GM08714 (cell line): Measurements from ENCODE around the gene FFAR4.

Experiments
- H3K4me3 ChIP-seq: fragments of 200-500 bp; sonication (Bioruptor generic); 2 replicates; pipeline ENCODE4 v1.5.1; 2014; ENCODE audit warnings: mild to moderate bottlenecking, low read length, inconsistent platforms
- ZNF274 ChIP-seq: IDR thresholded peaks from 2 replicates; pipeline ENCODE4 v1.6.1; 2012; ENCODE audit warnings: mild to moderate bottlenecking, low read depth, low read length

The FFAR4 gene

DNA sequence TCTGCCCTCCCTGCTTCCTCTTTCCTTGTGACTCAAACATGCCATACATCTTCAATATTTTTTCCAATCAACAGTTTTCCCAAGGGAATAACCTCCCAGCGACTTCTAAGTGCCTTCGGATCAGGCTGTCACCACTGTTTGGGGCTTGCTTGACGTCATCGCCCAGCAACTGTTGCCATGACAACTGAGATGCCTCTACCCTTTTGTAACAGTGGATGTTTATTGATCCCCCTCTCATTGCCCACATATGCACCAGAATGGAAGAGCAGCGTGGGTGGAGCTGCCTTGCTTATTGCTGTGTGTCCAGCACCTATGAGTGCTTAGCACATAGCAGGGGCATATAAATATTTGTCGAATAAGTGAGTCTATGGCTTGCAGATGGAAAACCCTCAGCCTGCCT lies 14.4 kb downstream of the FFAR4 start:
- no peak overlapping the region for H3K4me3 ChIP-seq
- TF ChIP-seq ZNF274 = no peak

DNA sequence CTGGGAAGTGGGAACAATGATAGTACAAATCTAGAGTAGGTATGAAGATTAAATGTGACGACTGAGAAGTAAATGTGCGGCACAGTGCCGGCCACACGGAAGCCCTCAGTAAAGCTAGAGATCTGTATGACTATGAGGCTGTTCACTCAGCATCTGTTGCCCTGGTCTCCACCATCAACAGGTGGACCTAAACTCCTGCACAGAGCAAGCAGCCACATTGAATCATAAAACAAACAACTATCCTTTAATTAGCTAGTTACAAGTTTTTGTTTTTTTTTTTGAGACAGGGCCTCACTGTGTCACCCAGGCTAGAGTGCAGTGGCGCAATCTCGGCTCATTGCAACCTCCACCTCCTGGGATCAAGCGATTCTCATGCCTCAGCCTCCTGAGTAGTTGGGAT lies 18.0 kb downstream of the FFAR4 start:
- TF ChIP-seq ZNF274 = no peak
- H3K4me3 ChIP-seq = no peak overlapping the region

DNA sequence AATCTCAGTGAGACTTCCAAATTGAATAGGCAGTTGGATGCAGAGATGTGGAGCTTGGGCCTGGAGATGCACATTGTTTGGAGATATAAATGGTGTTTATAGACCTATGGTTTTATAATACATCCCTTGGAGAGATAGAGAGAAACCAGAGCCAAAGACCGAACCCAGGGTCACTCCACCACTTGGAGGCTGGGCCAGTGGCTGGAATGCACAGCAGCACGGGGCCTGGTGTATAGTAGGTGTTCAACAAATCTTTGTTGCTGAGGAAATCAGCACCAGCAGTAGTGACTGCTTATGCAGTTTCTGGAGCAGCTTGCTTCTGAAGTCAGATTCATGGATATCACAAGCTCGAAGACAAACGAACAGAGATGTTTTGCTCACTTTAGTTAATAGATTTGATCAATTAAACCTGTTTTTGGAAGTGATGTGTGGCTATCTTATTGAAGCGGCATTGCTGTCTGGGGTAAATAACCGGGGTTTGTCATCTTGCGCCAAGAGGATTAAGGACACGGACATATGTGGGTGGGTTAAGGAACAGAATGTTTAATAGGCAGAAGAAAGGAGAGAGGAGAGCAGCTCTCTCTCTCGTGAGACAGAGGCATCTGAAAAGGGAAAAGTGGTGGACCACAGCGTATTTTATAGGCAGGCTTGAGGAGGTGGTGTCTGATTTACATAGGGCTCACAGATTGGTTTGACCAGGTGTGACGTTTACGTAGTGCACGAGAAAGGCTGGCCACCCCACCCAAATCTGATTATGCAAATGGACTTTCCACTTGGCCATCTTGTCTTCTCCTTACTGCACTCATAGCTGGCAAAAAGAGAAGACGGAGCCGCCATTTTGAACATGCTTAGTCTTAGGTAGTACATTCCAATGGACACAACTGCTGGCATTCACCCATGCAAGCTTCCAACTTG lies 23.4 kb downstream of the FFAR4 start:
- no peak for TF ChIP-seq ZNF274
- H3K4me3 ChIP-seq = no peak overlapping the region

DNA sequence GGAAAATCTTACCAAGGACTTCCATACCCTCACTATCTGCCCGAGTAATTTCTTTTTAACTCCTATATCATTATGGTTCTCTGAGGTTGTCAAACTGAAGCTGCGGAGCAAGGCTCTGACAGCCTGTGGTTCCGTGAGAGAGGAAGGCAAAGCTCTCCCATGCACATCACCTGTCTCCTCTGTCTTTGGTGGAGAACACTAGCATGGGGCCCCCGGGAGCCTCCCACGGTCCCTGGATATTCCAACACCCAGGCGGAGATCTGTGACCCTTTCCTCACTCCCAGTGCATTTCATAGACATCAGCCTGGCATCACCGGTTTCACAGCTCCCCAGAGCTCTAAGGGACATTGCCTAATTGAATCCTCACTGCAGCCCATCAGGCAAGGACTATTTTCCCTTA lies 24.2 kb downstream of the FFAR4 start:
- H3K4me3 ChIP-seq = no peak overlapping the region
- no peak for TF ChIP-seq ZNF274

DNA sequence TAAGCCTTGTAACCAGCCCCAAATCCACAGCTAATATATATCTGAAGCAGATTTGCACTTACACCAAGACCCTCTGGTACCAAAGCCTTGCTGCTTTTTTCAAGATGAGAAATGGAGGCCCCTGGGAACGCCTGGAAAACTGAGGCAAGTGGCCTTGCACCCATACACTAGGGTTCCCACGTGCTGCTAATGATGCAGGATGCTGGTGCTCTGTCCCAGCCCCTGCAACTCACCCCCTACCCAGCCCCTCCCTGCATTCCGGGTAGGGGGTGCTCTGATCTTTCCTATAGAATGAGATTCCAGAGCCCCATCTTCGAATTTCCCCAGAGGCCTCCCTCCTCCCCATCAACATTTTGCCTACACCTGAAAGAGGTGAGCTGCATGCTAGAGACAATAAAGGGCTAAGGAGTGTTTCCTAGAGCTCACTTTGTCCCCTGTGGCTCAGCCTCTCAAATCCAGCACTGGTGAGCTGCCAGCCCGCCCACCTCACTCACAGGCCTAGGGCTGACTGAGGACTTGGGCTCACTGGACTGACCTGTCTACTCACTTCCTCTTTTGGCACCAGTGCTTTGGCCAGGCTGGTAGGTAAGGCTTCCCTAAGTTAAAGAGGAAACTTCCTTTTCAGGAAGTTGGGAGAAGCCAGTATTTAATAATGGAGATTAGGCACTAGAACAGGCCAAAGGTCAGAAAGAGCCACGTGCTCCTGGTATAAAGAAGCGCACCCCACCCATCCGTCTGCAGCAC lies 24.8 kb downstream of the FFAR4 start:
- H3K4me3 ChIP-seq = no peak overlapping the region
- no peak for TF ChIP-seq ZNF274

DNA sequence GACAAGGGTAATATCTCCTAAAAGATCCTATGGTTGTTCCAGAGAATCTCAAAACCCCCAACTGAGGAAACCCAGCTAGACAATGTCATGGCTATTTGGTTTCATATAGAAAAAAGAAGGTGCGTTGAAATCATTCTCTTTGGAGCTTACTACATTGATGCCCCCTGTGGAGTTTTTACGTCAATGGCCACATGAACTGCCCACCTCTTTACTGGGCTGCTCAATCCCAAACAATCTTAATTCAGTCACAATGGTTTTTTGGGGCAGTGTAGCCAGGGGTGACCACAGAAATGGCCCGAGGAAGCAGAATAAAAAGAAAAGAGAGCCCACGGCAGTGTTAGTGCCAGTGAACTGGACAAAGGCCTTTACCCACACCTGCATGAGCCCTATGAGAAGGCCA lies 26.8 kb downstream of the FFAR4 start:
- TF ChIP-seq ZNF274 = no peak
- H3K4me3 ChIP-seq = no peak overlapping the region

DNA sequence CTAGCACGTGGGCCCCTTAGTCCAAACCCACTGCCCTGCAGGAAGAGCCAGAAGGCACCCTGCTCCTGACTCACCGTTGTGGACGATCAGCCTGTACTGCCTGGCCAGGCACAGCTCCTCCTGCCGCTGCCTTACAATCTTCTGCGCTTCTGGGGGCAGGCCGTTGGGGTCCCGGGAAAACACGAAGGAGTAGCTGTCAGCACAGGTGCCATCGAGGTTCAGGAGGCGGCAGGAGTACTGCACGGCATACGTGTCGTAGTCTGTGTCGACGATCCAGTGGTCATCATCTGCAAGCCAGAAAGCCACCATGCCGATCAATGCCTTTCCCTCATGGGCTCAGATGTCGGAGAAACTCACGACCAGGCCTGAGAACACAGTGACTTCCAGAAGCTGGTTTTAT lies 27.3 kb downstream of the FFAR4 start:
- no peak overlapping the region for H3K4me3 ChIP-seq
- no peak for TF ChIP-seq ZNF274

DNA sequence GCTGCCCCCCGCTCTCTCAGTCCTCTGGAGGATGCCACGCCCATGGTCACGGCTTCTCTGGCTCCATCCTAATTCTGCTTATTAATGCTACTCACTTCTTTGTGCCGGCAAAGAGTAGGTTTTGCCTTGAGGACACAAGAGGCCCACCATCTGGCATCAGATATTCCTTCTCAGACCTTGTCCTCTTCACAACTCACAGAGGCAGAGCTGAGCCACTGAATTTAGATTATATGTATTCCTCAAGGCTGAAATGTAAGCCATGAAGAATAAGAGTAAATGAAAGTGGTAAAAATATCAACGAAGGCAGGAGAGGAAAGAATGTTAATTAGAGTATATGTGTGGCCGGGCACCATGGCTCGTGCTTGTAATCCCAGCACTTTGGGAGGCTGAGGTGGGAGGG lies 28.1 kb downstream of the FFAR4 start:
- TF ChIP-seq ZNF274 = no peak
- no peak overlapping the region for H3K4me3 ChIP-seq

DNA sequence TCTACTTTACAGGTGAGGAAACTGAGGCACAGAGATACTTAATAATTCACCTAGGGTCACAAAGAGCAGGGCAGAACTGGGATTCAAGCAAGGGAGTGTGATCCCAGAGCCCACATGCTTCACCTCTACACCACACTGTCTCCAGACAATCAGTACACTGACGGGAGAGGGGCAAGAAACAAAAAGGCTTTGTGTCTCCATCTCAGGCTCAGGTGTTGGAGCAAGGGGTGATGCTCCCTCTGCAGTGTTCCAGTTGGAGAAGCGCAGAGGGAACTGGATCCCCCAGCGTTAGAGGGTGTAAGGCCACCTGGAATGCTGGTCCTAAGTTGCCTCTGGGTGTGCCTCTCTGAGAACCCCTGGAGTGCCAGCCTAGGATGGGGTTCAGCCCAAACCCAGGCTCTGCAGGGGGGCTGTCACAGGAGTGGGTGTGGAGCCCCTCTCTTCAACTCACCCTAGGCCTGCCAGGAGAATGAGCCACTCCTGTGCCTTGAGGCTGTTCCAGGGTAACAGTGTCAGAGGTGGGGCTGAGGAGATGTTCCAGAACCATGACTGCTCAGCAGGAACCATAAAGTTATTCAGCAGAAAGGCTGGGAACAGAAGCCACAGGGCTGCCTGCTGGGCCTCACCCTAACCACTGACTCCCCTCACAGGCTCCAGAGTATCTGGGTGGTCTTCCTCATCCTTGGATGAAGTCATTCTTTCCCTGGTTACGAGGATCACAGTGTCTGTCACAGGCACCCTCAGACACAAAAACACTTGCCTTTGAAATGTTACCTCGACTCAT lies 29.1 kb downstream of the FFAR4 start:
- H3K4me3 ChIP-seq = no peak overlapping the region
- no peak for TF ChIP-seq ZNF274

DNA sequence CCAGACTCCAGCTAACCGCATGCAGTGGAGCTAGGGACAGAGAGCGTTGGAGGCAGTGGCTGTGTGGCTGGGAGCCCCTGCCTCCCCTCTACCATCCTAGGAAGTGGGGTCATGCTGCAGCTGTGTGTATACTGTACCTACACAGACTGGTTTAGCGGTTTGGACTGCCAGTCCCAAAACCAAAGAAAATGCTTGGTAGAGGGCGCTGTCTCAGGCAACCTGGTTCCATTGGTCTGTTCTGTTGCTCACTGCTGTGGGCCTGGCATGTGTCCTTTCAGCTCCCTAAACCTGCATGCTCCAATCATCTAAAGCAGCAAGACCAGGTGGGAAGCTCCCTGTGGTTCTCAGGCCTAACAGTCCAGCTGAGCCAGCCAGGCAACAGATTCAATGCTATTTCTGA lies 30.1 kb downstream of the FFAR4 start:
- no peak for TF ChIP-seq ZNF274
- no peak overlapping the region for H3K4me3 ChIP-seq

DNA sequence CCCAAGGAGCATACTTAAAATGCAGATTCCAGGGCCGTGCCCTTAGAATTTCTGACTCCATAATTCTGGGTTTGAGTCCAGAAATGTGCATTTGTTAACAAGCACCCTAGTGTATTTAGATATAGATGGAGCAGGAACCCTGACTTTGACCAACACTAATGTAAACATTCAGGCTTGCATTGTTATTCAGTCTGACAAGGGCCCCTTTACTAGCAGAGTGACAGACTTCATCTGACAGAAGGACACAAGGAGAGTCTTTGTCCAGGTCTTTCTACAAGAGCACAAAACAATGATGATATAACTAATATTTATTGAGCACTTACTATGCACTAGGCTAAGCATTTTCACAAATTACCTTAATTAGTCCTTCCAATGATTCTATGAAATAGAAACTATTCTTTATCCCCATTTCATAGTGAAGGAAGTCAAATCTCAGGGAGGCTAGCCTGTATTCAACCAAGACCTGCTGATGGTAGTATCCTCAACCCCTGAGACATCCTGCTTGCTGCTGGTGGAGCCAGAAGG lies 30.7 kb downstream of the FFAR4 start:
- no peak for TF ChIP-seq ZNF274

DNA sequence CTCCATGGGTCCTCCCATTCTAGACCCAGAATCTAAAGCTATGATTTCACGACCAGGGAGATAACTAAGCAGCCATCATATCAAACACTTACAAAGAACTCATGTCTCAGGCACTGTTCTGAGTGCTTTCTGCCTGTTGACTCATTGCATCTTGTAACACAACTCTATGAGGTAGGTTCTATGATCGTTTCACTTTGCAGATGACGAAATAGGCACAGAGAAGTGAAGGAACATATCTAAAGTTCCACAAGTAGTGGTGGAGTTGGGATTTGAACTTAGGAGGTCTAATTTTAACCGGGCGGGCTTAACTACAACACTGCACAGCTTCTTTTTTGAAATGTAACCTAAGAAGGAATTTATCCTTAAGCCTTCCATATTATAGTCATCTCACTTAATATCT lies 31.7 kb downstream of the FFAR4 start:
- no peak for TF ChIP-seq ZNF274
- H3K4me3 ChIP-seq = no peak overlapping the region

More for the DNA sequence above, 30.7 kb downstream of the FFAR4 start:
- no peak overlapping the region for H3K4me3 ChIP-seq

DNA sequence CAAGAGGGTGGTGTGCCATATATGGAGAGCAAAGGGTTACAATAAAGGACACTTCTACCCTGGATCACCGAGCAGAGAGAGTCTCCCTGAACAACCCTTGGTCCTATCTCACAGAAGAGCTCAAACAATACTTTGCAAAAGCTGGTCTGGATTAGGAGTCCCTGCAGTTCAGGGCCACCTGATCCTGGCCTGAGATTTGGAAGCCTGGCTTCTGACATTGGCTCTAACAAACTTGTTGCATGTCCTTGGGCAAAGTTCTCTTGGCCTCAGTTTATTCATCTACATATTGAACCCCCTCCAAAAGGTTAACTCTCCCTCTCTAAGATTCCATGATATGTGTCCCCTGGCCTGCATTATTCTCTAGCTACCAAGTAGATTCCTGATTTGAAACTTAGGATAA lies 32.9 kb downstream of the FFAR4 start:
- H3K4me3 ChIP-seq = no peak overlapping the region
- TF ChIP-seq ZNF274 = no peak

DNA sequence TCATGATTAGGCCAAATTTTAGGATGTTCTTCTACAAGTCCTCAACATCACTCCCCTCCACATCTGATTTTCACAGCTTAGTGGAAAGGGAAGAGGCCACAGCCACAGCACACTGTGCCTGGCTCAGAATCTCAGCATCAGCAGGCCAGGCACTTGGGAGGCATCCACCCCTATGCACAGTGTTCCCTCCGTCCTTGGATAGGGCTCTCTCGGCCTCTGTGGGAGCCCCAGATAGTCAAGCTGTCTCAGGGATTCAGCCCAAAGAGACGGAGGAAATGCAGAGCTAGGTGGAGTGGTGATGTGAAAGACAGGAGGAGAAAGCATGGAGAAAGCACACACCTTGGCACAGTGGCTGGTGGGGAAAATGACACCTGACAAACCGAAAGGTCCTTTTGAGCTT lies 33.3 kb downstream of the FFAR4 start:
- TF ChIP-seq ZNF274 = no peak
- H3K4me3 ChIP-seq = no peak overlapping the region

DNA sequence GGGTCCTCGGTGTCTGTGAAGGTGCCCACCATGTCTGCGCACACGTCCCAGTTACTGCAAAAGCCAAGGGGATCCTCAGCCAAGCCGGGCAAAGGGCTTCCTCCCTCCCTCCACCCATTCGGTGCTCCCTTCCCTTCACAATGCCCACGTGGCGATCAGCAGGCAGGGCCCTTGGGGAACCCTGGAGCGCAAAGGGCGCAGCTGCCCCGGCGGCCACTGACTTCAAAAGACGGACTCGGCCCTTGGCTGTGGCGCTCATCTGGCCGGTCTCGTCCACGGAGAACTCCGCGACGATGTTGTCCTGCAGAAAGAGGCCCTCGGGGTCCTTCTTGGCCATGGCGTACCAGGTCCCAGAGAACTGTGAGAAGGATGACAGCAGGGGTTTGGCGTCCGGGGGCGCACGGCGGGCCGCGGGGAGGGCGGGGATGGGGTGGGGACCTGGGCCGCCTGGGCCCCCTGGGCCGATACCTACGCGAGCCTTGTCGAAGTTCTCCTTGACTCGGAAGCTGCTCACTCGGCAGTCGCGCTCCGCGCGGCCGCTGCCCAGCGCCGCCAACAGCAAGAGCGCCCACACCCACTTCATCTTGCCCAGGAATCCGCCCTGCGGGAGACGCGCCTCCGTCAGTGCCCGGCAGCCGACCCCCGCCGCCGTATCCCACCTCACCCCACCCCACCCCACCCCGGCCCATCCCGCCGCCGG lies 34.1 kb downstream of the FFAR4 start:
- TF ChIP-seq ZNF274 = no peak
- H3K4me3 ChIP-seq = no peak overlapping the region
